HG02885 (cell line): ENCODE measurements around the gene AXIN1.
A peak's percentile ranks its signal among the peaks of the same experiment; 100 is the strongest.
"Not testable (repeated sequence)": the region's sequence is repeated elsewhere in the genome, so short reads cannot be mapped to it uniquely, and the experiment has no call there.

ENCODE experiments used
- ATAC-seq: cut with Tn5 transposase; IDR thresholded peaks from one replicate; pipeline ENCODE4 v1.9.1; 2021; ENCODE audit warnings: mild to moderate bottlenecking; ENCODE audit not compliant: unreplicated experiment, poor library complexity

The AXIN1 gene

DNA sequence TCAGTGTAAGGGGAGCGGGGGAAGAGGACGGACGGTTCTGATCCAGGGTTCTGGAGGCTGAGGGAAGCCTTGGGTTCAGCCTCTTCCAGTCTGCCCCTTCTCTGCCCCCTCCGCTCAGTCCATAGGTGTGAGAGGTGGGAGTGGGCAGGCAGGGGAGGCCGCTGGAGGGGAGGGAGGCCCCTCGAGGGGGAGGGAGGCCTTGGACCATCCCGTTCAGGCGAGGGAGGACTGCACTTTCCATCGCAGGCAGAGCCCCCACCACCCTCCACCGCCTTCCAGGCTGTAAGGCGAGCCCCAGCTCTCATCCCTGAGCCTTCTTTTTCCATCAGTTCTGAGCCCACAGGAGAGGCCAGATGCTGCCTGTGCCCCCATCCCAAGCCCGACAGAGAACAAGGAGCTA lies 4.2 kb upstream of the AXIN1 start:
- ATAC-seq = no peak

DNA sequence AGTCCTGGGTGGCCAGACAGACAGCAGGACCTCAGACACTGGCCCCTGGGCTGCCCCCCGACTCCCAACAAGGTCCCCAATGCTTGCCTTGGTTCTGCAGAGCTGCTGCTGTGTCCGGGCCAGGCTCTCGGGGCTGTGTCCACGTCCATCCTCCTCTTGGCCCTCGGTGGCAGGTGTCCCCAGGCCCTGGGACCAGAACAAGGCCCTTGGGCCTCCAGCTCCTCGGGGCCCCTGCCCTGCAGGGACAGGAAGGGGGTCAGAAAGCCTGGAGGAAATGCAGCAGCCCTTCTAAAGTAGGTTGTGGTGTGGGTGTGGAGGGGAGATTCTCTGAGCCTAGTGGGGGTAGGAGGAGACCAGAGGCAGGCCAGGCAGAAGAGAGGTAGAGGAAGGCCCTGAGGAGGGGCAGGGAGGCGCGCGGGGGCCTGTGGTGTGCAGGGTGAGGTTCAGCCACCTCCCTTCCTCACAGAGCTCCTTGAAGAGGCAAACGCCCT lies 2.5 kb upstream of the AXIN1 start:
- ATAC-seq = no peak

DNA sequence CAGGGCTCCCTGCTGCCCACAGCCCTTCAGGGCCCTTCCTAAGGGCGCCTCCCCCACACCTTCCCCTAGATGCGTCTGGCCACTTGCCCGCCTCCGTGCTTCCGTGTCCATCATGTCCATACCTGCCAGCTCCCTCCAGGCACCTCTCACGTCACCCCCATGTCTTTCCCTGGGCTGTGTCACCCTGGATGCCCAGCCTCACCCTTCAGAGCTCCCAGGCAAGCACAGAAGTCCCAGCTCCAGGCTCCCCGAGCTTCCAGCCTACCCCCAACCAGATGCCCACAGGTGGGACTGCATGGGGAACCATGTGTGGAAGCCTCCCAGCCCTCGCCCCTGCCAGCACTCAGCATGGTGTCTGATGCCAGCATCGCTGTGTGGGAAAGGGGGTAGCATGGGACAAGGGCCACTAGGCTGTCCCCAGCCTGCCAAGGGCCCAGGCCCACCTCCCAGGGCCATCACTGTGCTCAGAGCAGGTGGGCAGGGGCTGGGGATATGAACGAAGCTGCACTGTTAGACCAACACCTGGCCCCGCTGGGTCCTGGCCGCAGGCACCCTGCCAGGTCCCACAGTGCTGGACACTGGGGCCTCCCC lies 1.9 kb upstream of the AXIN1 start:
- no peak for ATAC-seq

DNA sequence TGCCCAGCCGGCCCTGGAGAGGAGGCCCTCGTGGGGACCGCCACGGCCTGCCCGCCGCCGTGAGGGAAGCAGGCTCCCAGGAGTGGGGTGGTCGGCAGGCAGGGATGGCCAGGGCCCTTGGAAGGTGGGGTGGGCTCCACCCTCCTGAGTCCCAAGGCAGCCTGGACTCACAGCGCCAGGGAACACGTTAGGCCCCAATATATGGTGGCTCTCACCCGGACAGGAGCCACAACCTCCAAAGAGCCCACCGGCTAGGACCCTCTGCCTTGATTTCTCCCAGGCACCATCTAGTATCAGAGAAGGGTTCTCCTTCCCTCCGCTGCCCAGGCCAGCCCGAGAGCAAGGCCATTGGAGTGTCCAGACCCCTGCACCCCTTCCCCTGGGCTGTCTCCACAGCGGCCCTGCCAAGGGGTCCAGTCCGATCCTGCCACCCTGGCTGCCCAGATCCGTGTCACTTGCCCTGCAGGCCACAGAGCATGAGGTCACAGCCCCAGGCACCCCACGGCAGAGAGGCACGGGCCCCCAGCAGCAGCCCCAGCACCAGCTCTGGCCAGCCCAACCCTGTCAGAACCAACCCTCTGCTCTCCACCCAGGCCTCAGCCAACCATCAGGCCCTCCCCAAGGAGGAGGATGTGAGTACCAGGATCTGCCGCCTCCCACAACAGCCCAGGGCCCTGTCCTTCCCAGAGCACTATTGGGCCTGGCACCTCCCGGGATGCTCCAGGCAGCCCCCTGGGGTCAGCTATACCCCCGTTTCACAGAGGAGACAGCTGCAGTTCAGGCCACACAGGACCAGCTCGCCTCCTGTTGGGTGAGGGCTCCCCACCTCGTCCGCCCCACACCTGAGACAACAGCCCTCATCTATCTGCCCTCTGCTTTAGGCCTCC lies 1.1 kb upstream of the AXIN1 start:
- no peak for ATAC-seq

DNA sequence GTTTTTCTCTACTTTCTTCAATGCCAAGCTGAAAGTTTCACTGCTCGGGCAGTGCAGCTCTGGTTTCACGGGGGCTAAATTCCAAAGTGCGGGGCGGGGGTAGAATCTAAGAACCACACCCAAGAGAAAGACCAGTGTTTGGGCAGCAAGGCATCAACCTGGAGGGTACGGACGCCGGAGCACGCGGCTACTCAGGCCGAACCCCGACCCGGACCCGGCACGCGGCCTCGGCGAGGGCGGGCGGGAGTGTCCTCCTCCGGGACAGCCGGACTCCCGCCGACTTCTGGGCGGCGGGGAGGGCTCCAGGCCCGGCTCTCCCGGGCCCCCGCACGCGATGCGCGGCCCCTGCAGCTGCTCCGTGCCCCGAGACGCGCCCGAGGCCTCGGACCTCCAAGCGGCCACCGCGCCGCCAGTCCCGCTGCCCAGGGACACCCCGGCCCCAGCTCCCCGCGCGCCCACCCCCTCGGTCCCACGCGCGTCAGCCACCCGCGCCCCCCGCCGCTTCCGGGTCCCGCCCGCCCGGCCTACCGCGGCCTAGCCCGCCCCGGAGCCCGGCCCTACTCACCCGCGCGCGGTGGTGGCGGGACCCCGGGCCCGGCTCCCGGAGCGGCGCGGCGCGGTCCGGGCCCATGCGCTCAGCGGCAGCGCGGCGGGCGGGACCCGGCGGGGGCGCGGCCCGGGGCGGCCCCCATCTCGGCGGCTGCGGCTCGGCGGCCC lies 561 bp downstream of the AXIN1 start:
- peak; percentile 29 for ATAC-seq

DNA sequence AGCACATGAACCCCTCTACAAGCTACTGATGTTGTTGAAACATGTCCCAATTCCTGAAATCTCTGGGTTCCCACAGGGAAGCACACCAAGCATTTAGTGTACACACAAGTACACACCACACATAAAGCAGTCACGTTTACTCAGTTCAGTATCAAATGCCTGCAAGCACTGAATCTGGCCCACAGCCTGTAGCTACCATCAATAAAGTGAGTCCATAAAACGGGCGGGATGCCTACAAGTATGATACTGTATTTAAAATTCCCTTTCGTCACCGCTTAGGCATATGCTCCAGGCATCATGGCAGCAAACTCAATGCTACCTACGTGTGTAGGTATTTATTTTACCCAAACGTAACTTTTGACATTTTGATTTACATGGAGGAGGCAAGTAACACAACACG lies 2.3 kb downstream of the AXIN1 start:
- ATAC-seq = no peak

DNA sequence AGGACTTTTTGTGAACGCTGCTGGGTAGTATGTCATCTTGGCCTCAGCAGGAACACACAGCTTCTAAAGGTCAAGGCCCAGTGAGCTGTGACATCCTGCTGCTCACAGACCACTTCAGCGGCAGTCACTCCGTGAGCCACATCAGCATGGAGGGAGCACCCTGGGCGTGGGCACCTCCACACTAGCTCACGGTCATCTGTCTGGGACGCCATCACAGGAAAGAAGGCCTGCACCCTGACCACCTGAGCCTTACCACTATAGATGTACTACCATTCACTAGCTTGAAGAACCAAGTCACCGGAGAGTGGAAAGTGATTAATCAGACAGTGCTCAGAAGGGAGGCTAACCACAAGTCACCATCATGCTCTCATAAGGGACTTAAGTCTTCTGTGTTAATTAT lies 3.3 kb downstream of the AXIN1 start:
- no peak for ATAC-seq

DNA sequence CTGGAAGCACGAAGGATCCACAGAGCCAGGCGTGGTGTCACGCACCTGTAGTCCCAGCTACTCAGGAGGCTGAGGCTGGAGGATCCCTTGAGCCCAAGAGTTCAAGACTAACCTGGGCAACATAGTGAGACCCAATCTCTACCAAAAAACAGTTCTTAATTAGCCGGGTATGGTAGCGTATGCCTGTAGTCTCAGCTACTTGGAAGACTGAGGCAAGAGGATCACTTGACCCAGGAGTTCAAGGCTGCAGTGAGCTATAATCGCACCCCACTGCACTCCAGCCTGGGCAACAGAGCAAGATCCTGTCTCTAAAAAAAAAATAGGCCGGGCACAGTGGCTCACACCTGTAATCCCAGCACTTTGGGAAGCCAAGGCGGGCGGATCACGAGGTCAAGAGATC lies 4.0 kb downstream of the AXIN1 start:
- not testable (repeated sequence) for ATAC-seq

DNA sequence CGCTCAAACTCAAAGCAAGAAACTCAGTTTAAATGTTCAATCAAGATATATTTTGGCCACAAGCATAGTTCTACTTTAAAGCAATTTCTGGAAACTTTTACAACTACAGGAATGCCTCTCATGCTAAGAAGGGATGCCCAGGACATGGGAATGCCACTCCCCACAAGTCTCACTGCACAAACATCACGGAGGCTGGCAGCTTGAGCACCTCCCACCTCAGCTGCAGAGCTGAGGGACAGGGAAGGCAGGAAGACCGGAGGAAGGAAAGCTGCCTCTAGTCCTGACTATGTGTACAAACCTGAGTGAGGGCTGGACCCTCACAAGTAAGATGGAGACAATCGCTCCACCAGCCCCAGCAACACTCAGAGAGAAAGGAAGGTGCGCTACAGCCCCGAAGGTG lies 5.3 kb downstream of the AXIN1 start:
- ATAC-seq = no peak

DNA sequence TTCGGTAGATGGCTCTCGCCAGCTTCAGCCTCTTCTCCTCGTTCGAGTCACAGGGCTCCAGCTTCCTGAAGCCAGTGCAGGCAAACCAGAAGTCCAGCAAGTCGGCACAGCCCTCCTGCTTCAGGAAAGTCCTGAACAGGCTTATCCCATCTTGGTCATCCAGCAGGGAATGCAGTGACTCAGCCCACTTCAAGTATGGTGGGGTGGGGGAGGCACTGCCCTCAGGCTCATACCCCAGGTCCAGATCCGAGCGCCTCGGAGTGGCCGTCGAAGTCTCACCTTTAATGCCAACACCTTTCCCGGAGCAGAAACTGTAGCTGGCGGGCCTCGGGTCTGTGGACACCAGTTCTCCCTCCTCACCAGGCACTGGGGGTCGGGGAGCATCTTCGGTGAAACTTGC lies 5.9 kb downstream of the AXIN1 start:
- no peak for ATAC-seq

DNA sequence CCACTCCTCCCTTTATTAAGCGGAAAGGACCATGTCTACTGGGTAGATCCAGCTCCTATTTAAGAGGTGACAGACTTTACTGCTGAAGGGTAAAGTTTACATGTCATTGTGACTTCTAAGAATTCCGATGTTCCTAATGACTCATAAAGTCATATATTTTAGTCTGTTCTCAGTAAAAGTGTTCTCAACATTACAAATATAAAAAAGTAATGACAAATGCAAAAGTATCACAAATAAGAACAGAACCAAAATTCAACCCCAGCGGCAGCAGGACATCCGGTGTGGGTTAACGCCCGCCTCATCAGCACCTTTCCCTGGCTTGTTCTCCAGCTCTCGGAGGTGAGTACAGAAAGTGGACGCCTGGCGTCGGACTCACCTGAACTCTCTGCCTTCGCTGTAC lies 6.8 kb downstream of the AXIN1 start:
- ATAC-seq = no peak

DNA sequence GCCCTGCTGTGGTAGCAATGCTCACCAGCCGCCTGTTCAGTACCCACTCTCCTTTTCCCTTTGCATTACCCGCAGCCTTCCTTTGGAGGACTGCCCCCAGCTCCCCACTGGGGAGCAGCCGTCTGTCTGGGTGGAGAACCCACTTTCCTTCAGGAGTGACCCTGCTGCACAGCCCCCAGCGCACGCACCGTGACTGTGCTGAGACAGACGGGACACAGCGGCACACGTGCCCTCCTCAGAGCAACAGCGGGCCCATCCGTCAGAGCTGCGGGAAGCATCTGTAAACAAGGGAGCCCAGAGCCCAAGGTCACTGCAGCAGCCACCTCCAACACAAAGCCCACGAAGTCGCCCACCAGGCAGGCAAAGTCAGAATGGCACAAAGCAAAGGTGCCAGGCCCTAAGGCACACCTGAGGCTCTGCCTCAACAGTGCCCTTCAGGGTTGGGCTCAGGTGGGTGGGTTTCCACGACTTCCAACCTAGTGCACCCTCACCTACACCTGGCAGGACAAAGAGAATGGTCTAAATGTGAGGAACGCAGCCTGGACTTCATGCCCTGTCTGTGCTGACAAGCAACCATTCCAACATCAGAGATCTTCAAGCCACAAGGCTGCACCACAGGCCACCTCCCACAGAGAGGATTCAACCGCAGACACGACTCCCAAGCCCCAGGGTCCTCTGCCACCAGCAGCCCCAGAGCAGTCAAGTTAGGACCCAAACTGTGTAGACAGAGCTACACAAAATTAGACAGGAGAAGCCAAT lies 9.9 kb downstream of the AXIN1 start:
- no peak for ATAC-seq

DNA sequence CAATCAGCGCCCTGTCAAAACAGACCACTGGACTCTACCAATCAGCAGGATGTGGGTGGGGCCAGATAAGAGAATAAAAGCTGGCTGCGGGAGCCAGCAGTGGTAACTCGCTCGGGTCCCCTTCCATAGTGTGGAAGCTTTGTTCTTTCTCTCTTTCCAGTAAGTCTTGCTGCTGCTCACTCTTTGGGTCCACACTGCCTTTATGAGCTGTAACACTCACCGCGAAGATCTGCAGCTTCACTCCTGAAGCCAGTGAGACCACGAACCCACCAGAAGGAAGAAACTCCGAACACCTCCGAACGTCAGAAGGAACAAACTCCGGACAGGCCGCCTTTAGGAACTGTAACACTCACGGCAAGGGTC lies 10.6 kb downstream of the AXIN1 start:
- not testable (repeated sequence) for ATAC-seq

DNA sequence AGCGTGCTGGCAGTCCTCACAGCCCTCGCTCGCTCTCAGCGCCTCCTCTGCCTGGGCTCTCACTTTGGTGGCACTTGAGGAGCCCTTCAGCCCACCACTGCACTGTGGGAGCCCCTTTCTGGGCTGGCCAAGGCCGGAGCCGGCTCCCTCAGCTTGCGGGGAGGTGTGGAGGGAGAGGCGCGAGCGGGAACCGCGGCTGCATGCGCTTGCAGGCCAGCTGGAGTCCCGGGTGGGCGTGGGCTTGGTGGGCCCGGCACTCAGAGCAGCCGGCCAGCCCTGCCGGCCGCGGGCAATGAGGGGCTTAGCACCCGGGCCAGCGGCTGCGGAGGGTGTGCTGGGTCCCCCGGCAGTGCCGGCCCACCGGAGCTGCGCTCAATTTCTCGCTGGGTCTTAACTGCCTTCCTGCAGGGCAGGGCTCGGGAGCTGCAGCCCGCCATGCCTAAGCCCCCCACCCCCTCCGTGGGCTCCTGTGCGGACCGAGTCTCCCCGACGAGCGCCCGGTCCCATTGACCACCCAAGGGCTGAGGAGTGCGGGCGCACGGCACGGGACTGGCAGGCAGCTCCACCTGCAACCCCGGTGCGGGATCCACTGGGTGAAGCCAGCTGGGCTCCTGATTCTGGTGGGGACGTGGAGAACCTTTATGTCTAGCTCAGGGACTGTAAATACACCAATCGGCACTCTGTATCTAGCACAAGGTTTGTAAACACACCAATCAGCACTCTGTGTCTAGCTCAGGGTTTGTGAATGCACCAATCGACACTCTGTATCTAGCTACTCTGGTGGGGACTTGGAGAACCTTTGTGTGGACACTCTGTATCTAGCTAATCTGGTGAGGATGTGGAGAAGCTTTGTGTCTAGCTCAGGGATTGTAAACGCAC lies 11.2 kb downstream of the AXIN1 start:
- not testable (repeated sequence) for ATAC-seq

DNA sequence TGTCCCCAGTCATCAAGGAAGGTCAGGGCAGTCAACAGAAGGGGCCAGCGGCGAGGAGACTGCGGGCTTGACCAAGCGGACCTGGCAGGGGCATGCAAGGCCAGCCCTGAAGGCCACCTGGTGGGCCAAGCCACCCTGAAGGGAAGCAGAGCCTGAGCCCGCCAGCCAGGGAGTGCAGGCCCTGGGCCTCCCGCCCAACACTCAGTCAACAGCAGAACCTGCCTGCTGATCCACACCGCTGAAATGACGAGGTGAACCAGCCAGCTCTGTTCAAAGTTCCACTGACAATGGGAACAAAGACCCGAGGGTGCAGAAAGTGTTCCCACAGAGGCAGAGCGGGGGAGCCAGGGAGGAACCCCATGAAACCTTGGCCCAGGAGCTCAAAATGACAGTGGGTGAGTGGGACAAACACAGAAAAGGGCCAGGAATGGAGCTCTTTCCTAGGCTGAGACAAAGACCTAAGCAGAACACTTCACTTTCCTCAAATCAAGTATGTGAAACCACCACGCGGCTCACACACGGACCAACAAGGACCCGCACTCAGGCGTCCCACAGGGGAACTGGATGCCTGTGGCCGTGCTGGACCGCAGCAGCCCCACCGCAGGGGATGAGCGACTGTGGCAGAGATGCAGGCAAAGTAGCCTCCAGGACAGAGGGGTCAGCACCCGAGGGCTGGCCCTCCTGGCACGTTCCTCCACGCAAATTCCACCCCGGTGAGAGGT lies 12.0 kb downstream of the AXIN1 start:
- no peak for ATAC-seq

DNA sequence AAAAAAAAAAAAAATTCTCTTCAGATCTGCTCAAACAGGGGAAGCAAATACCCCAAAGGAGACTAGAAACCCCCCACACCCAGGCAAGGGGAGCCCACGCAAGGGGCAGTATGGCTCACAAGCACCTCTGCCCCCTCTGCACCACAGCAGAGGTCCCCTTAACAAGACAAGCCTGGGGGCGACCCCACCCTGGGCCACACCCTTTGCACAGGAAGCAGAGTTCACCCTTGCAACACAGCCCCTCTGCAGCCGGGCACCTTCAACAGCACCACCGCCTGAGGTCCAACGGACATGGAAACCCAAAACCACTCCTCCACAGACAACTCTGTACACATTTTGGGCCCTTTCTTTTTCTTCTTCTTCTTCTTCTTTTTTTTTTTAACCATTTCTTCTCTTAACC lies 12.8 kb downstream of the AXIN1 start:
- no peak for ATAC-seq

DNA sequence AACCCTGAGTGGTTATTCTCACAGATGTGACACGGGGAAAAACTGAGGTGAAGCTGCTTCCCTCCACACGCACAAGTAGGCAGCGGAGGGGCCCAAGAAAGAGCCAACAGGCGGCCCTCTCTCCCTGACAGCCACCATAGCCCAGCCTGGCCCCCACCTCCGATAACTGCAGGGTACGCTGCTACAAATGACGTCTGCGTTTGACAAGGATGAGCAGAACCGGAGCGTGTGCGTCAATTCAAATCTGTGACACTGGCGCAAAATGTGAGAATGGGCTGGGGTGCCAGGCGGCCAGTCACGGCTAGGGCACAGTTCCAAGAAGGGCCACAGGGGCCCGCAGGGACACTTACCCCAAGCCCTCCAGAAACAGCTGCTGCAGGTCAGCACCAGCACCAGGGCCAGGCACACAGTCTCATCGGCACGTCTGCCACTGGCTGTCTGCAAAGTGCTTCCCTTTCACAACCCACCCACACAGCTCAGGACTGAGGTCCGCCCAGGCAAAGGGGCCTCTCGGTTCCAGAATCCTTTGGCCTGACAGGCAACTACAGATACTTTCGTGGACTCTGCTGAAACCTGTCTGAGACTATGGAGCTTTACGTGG lies 14.4 kb downstream of the AXIN1 start:
- ATAC-seq = no peak

DNA sequence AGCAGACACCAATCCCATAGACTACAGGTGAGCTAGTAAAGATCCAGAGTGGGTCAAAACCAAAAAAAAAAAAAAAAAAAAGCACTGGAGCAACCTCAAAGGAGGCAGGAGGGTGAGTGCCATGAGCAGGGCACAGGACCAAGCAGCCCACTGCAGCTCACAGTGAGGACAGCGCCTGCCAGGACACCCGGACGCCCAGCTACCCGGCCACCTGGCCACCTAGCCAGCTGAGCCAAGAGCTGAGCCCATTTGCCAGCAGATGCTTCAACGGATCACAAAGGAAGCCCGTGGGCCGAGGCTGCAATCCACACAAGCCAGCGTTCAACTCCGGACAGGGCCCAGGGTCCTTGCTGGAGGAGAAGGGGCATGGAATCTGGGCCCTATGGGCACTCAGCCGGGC lies 15.1 kb downstream of the AXIN1 start:
- ATAC-seq = no peak

DNA sequence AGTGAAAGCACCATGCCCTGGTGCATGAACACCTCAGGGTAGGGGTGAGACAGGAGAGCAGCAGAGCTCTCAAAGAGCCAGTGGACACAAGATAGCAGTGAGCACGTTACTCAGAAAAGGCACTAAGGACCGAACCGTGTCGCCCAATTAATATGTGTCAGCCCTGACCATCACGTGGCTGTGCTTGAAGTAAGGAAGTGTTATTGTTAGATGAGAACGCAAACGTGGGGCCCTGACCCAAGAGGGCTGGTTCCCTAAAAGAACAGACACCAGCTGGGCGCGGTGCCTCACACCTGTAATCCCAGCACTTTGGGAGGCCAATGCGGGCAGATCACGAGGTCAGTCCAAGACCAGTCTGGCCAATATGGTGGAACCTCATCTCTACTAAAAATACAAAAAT lies 16.3 kb downstream of the AXIN1 start:
- ATAC-seq = no peak
